ENCODE results near the gene CEP72. TPM values are rescaled to one million over a fixed set of nuclear protein-coding genes. Genes with fewer than 3 reads are reported as not detected.
"Not testable (repeated sequence)": the region's sequence is repeated elsewhere in the genome, so short reads cannot be mapped to it uniquely, and the experiment has no call there.

CEP72 gene
- total and polyA plus RNA-seq, 7 donors: 0.36 to 7.1 (median 1.6) TPM

DNA sequence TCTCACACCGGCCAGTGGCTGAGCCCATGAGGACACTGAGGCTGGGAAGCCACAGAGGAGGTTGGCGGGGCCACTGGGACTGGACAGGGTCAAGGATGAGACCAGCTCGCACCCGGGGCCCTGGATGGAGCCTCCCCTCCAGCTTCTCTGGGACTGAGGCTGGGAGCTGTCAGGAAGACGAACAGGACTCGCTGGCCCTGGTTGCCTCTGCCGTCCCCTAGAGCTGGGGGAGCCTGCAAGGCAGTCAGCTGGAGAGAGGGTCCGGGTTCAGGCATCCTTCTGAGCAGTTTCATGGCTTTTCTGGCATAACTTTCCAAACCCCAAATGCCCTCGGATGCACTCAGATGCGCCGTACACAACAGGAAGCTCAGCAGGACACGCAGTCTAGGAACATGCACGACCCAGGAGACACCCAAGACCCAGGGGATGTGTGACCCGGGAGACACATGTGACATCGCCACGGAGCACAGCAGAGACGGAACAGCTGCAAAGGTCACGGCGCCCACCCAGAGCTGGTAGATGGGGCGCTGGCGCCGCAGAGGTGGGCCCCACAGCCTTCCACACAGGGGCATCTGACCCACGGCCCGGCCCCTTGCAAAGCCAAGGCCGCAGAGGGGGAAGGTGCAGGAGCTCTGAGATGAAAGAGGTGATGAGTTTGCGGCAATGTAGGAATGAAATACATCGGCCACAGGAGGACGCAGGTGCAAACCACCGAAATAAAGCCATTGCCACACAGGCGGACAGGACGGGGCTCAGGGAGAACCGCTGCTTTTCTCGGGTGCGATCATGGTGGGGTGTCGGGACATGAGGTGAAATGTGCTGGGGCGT is 63.9 kb downstream of the CEP72 start:
- WGBS, 2 donors: 84% methylated on average over 36 of the region's 36 CpGs
- peaks cover 0 to 48% (median 42%) of the 10 kb centered on the region in 4 donors for H3K4me1 ChIP-seq
- no peak overlapping the region for H3K27ac ChIP-seq
- H3K27me3 ChIP-seq: no peaks in the 10 kb centered on the region
- peak; percentile 51 for DNase-seq
- peaks cover 0 to 5% (median 2%) of the 10 kb centered on the region in 4 donors for H3K36me3 ChIP-seq
- H3K4me3 ChIP-seq: no peak overlapping the region
- TF ChIP-seq POLR2A (IDR thresholded peaks at IDR 0.05): no peak
- TF ChIP-seq EP300 (IDR thresholded peaks at IDR 0.05): no peak
- no peak for TF ChIP-seq POLR2AphosphoS5 (IDR thresholded peaks at IDR 0.05)
- H3K9me3 ChIP-seq: no peaks in the 10 kb centered on the region
- intact Hi-C loops (cut with DNase I): no loop called here

DNA sequence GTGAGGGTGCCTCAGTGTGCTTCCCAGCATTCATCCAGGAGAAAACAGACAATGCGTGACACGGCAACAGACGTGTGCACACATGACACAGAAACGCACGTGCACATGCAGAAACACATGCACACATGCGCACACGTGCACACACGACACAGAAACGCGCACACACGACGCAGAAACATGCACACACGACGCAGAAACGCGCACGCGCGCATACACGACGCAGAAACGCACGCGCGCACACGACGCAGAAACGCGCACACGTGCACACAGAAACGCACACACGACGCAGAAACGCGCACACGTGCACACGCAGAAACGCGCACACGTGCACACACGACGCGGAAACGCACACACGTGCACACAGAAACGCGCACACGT is 64.5 kb downstream of the CEP72 start:
- Histone ChIP-seq H3K4me1 (peaks cover 0 to 42% (median 36%) of the 10 kb centered on the region in 4 donors), H3K36me3 (peaks cover 0 to 5% (median 2%) of the 10 kb centered on the region in 4 donors), H3K4me3 (no peak overlapping the region), H3K27ac (no peak overlapping the region), H3K27me3 (no peaks in the 10 kb centered on the region), H3K9me3 (no peaks in the 10 kb centered on the region)
- DNase-seq: peak; percentile 39
- intact Hi-C loops (cut with DNase I): no loop called here
- WGBS, 2 donors: 94 to 97% methylated on average over 48 of the region's 48 CpGs
- TF ChIP-seq EP300 (IDR thresholded peaks at IDR 0.05) (no peak), POLR2A (IDR thresholded peaks at IDR 0.05) (no peak), POLR2AphosphoS5 (IDR thresholded peaks at IDR 0.05) (no peak)
- TF ChIP-seq, protein P1, sequence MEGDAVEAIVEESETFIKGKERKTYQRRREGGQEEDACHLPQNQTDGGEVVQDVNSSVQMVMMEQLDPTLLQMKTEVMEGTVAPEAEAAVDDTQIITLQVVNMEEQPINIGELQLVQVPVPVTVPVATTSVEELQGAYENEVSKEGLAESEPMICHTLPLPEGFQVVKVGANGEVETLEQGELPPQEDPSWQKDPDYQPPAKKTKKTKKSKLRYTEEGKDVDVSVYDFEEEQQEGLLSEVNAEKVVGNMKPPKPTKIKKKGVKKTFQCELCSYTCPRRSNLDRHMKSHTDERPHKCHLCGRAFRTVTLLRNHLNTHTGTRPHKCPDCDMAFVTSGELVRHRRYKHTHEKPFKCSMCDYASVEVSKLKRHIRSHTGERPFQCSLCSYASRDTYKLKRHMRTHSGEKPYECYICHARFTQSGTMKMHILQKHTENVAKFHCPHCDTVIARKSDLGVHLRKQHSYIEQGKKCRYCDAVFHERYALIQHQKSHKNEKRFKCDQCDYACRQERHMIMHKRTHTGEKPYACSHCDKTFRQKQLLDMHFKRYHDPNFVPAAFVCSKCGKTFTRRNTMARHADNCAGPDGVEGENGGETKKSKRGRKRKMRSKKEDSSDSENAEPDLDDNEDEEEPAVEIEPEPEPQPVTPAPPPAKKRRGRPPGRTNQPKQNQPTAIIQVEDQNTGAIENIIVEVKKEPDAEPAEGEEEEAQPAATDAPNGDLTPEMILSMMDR (IDR thresholded peaks at IDR 0.05): no peak

DNA sequence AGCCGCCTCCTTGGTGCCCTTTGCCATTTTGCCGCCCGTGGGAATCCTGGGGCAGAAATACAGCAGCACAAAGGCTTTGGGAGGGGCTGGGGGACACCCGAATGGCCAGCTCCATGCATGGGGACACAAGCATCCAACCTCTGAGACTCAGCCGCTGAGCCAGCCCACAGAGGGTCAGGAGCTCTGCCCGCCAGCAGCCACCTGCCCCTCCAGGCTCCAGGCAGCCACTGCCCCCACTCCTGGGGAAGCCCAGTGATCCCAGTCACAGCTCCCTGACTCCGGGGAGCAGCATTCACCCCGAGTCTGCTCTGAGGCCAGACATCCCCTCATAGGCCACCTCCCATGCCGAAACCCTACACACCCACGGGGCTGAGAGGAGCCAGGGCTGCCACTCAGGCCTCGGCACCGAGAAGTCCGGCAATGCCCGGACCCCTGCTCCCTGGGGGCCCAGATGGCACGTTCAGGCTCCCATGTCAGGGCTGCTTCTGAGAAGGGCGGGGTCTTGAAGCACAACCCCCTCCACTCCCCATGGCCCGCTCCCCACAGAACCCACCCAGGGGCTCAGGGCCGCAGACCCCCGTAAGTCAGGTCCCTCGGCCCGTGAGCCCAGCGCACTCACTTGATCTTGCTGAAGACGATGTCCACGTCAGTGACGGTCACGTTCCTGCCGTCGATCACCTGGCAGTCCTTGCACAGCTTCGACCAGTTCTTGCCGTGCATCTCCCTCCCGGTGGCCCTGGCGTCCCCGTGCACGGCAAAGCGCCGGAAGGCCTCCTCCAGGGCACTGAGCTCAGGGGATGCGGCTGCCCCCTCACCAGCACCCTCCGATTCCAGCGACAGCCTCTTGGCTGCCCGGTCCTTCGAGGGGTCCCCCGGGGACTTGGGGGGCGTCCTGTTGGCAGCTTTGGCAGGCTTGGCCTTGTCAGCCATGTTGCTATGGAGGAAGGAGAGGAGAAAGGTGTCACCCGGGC is 65.3 kb downstream of the CEP72 start:
- H3K27me3 ChIP-seq: no peaks in the 10 kb centered on the region
- TF ChIP-seq POLR2AphosphoS5 (IDR thresholded peaks at IDR 0.05) (no peak), POLR2A (IDR thresholded peaks at IDR 0.05) (no peak), EP300 (IDR thresholded peaks at IDR 0.05) (no peak)
- TF ChIP-seq, protein P1 (IDR thresholded peaks at IDR 0.05): no peak
- H3K36me3 ChIP-seq: peaks cover 0 to 5% (median 2%) of the 10 kb centered on the region in 4 donors
- H3K9me3 ChIP-seq: no peaks in the 10 kb centered on the region
- no peak overlapping the region for H3K27ac ChIP-seq
- peaks cover 0 to 34% (median 29%) of the 10 kb centered on the region in 4 donors for H3K4me1 ChIP-seq
- intact Hi-C loops (cut with DNase I): no loop called here
- WGBS, 2 donors: 85 to 86% methylated on average over 44 of the region's 44 CpGs
- H3K4me3 ChIP-seq: no peak overlapping the region
- DNase-seq: peak; percentile 60

DNA sequence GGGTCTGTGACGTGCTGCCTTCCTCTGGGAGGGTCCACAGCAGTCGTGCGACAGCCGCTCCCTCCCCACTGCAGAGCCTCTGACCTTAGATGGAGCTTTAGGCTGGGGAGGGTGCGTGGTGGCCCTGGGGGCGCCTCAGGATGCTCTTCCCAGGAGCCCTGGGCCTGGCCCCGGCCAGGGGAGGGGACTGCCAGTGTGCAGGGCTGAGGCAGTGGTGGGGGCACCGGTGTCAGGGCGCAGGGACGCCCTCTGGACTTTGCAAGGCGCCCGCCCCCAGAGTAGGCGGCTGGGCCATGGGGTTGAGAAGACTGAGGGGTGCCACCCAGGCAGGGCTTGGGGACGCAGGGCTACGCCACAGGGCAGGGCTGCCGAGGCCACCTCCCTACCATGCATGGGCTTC is 66.4 kb downstream of the CEP72 start:
- H3K4me3 ChIP-seq; H3K27me3 ChIP-seq; H3K9me3 ChIP-seq; H3K36me3 ChIP-seq; intact Hi-C loops (cut with DNase I); H3K27ac ChIP-seq: not testable (repeated sequence)
- DNase-seq: peak; percentile 47
- WGBS, 2 donors: 86 to 90% methylated on average over 15 to 16 of the region's 16 CpGs
- peaks cover 0 to 23% (median 18%) of the 10 kb centered on the region in 4 donors for H3K4me1 ChIP-seq

DNA sequence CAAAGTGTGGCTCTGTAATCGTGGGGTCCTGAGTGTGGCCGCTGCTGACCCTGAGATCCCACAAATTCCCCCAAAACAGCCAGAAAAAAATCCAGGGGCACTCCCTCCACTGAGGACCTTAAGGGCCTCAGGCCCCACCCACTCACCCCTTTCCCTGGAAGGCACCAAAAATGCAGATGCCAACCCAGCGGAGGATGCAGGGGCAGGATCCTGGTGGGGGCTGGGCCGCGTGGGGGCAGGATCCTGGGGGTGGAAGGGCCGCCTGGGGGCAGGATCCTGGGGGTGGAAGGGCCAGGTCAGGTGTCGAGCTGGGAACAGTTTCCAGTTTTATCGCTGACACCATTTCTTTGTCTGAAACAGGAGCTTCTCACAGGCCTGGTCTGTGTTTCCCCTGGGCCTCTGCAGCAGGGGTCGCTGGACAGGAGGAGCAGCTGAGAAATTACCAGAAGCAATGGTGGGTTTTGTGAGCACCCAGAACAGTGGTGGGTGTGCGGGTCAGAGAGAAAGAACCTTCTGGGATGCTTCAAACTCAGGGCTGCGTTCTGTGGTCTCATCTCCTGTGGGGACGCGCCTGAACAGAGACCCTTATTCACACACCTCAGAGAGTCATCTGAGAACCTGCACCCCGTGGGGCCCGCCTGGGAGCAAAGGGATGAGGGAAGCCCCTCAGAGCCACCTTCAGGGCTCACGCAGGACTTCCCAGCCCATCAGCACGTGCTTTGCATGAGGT is 67.2 kb downstream of the CEP72 start:
- H3K36me3 ChIP-seq; H3K4me3 ChIP-seq; H3K9me3 ChIP-seq; intact Hi-C loops (cut with DNase I); H3K27ac ChIP-seq; H3K27me3 ChIP-seq: not testable (repeated sequence)
- peak; percentile 50 for DNase-seq
- H3K4me1 ChIP-seq: peaks cover 0 to 15% (median 10%) of the 10 kb centered on the region in 4 donors
- WGBS, 2 donors: 82 to 87% methylated on average over 15 to 16 of the region's 17 CpGs

DNA sequence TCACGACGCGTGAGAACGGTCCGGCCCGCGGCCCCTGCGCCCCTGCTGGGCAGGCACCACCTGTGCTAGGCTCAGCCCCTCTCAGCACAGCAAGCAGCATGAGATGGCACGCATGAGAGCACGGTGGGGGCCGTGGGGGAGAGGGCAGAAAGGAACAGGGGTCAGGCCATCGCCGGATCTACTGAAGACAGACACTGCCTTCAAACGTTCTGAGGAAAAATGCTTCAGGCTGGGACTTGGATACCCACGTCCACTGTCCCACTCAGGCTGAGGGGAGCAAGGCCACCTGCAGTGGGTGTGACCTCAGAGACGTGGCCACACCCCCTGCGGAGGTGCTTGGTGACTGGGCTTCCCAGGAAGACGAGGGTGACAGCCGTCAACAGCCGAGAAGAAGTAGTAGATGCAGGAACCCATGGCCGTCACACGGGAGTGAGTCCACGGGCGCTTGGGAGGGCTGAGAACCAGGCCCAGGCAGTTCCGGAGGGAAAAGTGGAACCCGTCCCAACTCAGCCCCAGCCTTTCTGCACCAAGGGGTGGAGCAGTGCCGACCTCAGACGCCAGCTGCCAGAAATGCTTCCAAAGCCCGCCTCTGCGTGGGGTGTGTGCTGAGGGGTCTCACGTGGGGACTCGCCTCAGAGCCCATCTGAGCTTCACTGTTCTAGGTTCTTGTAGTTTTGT is 68.1 kb downstream of the CEP72 start:
- peak overlapping the region in 1 of 4 donors; percentile 66 for H3K27ac ChIP-seq
- H3K27me3 ChIP-seq; DNase-seq; H3K4me1 ChIP-seq; H3K4me3 ChIP-seq; intact Hi-C loops (cut with DNase I); H3K36me3 ChIP-seq; H3K9me3 ChIP-seq: not testable (repeated sequence)
- WGBS, 2 donors: 76 to 87% methylated on average over 15 to 18 of the region's 32 CpGs

DNA sequence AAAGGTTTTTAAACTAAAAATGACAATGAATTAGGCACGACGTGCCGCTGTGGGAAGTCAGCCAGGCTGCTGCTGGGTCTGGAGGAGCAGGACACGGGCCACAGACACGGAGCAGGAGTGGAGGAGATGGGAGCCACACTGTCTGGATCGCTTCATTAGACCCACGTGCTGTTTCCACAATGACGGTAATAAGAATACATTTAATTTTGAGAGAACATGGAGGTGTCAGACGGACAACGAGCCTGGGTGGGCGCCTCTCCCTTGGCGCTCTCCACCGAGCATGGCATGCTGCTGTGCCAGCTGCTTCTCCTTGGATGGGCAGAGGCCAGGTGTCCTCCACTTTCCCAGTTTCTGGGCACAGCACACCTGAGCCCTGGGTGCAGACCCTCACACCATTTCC is 68.7 kb downstream of the CEP72 start:
- peak overlapping the region in 1 of 4 donors; percentile 66 for H3K27ac ChIP-seq
- 91 to 94% methylated on average over 13 of the region's 13 CpGs for WGBS, 2 donors
- intact Hi-C loops (cut with DNase I); H3K4me1 ChIP-seq; H3K9me3 ChIP-seq; H3K27me3 ChIP-seq; H3K36me3 ChIP-seq; H3K4me3 ChIP-seq: not testable (repeated sequence)
- peak; percentile 21 for DNase-seq

DNA sequence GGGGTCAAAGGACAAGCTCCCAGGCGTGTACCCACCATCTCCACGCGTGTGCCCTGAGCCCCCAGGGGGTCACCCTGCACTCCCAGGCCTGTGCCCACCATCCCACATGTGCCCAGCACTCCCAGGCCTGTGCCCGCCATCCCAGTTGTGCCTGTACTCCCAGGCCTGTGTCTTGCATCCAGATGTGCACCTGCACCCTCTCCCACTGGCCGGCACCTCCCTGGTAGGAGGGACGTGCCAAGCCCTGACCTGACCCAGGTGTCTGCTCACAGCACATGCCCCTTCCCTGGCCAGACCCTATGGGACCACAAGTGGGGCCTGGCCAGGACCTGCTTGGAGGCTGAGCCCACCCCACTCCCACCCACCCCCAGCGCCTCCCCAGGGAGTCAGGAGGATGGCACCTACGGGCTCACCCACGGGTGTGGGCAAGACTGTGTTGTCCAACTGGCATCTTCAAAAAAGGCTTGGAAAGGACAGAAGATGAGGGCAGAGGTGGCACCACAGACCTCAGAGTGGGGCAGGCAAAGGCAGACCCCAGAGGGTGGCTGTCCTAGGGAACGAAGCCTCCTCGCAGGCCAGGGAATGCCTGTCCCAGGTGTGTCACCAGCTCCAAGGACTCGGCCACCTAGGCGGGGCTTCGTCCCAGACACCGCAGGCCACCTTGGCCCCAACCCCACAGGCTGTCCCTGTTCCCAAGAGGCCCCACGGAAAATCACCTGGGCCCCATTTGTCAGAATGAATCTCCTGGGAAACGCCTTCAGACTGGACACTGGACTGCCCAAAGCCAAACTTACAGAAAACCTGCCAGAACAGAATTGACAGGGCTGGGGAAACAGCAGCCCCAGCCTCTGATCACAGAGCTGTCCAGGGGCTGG is 69.4 kb downstream of the CEP72 start:
- H3K27ac ChIP-seq: peak overlapping the region in 1 of 4 donors; percentile 66
- WGBS, 2 donors: 89 to 91% methylated on average over 17 of the region's 17 CpGs
- H3K27me3 ChIP-seq; intact Hi-C loops (cut with DNase I); H3K4me3 ChIP-seq; H3K9me3 ChIP-seq; H3K36me3 ChIP-seq; H3K4me1 ChIP-seq: not testable (repeated sequence)
- peak; percentile 52 for DNase-seq
